GM21737 (cell line): ENCODE measurements around the gene CHID1.

Experiments used
- ATAC-seq: cut with Tn5 transposase; IDR thresholded peaks from one replicate; pipeline ENCODE4 v1.9.1; 2021; ENCODE audit warnings: mild to moderate bottlenecking, moderate library complexity; ENCODE audit not compliant: unreplicated experiment

The CHID1 gene

GRCh38 chr11:888310-889212, 22.0 kb downstream of the CHID1 start:
- no peak for ATAC-seq

- no peak for ATAC-seq
These were observed 23.0 kb downstream of the CHID1 start for GRCh38 chr11:887589-887988.

GRCh38 chr11:886568-886967, 24.0 kb downstream of the CHID1 start:
- ATAC-seq, result no peak

GRCh38 chr11:884578-885070, 26.0 kb downstream of the CHID1 start:
- ATAC-seq, result no peak

- ATAC-seq, result no peak
These were observed 27.1 kb downstream of the CHID1 start for GRCh38 chr11:883527-883926.

- ATAC-seq, result no peak
These were observed 28.0 kb downstream of the CHID1 start for GRCh38 chr11:882596-882995.

GRCh38 chr11:880447-880846, 30.2 kb downstream of the CHID1 start:
- no peak for ATAC-seq

GRCh38 chr11:877565-877964, 33.0 kb downstream of the CHID1 start:
- ATAC-seq, result no peak

- ATAC-seq, result no peak
These were observed 34.1 kb downstream of the CHID1 start for GRCh38 chr11:876545-876944.

GRCh38 chr11:875769-876301, 34.8 kb downstream of the CHID1 start:
- no peak for ATAC-seq

GRCh38 chr11:875203-875602, 35.4 kb downstream of the CHID1 start:
- ATAC-seq, result no peak

GRCh38 chr11:873706-874105, 36.9 kb downstream of the CHID1 start:
- no peak for ATAC-seq

GRCh38 chr11:872799-873198, 37.8 kb downstream of the CHID1 start:
- no peak for ATAC-seq

- no peak for ATAC-seq
These were observed 39.1 kb downstream of the CHID1 start for GRCh38 chr11:871472-871871.

GRCh38 chr11:870418-870817, 40.2 kb downstream of the CHID1 start:
- no peak for ATAC-seq

GRCh38 chr11:870127-870413, 40.5 kb downstream of the CHID1 start:
- ATAC-seq, result no peak

GRCh38 chr11:869399-870126, 41.0 kb downstream of the CHID1 start:
- no peak for ATAC-seq

- ATAC-seq, result no peak
These were observed 41.8 kb downstream of the CHID1 start for GRCh38 chr11:868802-869201.

- no peak for ATAC-seq
These were observed 42.2 kb downstream of the CHID1 start for GRCh38 chr11:868394-868793.

GRCh38 chr11:867856-868358, 42.7 kb downstream of the CHID1 start:
- ATAC-seq, result no peak

GRCh38 chr11:866481-866880, 44.1 kb downstream of the CHID1 start:
- ATAC-seq, result no peak
